Inflammatory macrophage (primary cell): Measurements from ENCODE around the gene PNLIP.

Source experiments
- DNase-seq, 2 donors: peaks; one replicate each; pipeline ENCODE4 v3.0.0-alpha.2; 2020 to 2022

The PNLIP gene

GRCh38 chr10:116587878-116588591, 42.3 kb downstream of the PNLIP start:
- no peak for DNase-seq

DNA sequence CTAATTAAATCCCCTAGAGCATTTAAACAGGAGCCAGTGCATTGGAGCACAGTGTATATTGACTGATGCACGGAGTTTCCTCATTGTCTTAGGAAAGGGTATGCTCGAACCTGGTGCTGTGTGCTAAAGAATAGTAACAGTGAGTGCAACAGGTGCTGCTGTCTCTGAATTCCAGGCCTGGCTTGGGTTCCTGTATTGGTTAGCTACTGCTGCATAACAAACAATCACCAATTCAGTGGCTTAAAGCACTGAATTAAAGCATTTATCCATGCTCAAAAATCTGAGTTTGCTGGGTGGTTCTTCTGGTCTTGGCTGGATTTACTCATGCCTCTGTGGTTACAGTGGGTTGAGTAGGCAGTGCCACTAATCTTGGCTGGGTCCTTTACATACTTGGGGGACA, 43.3 kb downstream of the PNLIP start:
- DNase-seq, result no peak

DNA sequence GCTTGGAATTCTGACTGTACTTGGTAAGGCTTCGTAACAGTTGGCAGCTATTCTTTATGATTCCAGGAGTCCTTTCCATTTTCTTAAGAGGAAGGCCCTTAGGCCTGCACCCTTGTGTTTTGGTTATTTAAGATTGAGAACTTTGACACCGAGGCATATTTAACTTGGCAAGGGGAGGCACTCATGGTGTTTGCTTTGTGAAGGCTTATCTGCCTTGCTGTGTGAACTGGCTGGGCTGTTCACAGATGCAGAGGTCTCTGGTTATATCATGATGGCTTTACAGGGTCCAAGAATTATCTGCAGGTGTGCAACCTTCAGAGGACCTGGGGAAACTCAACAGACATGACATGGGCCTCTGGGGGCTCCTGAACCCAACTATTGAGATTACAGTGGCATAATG, 44.2 kb downstream of the PNLIP start:
- no peak for DNase-seq

GRCh38 chr10:116590590-116591444, 45.1 kb downstream of the PNLIP start, which contains the start of gene PNLIPRP1:
PNLIPRP1 (plus strand) TSS chr10:116590959; CDS start chr10:116591130, 171 bp downstream.
- DNase-seq, result no peak

DNA sequence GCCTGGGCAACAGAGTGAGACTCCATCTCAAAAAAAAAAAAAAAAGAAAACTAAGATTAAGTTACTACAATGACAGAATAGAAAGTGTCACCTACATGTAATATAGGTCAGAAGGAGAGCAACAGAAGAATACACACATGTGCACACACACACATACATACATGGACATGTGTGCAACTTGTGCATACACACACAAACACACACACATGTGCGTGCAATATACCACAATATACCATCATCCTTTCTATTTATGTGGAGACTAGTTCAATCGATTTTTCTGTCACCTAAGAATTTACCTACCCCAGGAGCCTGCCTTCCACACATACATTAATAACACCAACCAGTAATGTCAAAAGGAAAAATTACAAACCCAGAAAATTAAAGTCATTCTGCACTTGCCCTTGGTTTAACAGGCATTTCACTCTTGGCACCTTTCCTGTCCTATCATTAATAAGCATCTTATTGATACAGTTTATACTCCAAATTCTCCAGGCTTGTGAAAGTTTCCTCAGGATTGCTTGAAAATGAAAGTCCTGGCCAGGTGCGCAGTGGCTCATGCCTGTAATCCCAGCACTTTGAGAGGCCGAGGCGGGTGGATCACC, 47.5 kb downstream of the PNLIP start:
- DNase-seq, result no peak

DNA sequence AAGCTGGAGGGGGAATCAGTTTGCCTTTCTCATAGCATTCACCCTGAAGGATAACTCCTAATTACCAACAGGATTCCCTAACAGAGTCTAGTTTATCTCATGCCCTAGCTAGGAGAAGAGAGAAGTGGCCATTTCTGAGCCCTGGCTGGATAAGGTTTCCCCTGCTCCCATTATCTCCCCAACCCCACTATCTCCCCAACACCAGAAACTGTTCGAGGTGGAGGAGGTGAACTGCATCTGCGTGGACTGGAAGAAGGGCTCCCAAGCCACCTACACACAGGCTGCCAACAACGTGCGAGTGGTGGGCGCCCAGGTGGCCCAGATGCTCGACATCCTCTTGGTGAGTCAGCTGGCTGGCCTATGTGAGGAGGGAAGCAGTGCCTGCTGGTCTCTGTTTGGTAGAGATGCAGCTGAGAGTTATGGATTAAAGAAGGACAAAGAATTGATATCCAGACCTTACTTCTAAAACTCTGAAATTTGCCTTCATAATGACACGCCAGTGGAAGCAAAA, 48.8 kb downstream of the PNLIP start:
- DNase-seq, result no peak

DNA sequence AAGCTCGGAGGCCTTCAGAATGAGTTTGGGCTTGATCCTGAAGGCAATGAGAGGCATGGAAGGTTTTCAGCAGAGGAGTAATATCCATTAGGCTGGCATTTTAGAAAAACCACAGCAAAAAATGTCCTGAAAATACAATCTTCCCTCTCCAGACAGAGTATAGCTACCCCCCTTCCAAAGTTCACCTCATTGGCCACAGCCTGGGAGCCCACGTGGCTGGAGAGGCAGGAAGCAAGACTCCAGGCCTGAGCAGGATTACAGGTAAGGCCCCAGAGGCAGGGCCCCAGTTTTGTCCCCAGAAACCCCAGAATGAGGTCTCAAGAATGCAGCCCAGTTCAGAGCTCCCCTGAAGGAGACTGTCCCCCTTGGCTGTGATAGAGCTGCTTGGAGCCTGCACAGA, 50.3 kb downstream of the PNLIP start:
- DNase-seq, result no peak

DNA sequence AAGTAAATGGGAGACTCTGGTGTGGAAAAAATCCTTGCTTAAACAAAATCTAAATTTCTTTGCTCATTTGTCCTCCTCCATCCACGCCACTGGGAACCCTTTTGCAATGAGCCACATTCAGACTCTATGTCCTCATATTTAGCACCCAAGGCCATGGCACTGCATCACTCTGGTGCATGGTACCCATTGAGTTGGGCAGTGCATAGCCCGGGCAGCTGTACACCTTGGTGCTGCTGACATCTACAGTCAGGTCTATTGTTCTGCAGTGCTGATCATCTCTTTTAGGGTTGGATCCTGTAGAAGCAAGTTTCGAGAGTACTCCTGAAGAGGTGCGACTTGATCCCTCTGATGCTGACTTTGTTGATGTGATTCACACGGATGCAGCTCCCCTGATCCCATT, 51.8 kb downstream of the PNLIP start:
- DNase-seq, result no peak

DNA sequence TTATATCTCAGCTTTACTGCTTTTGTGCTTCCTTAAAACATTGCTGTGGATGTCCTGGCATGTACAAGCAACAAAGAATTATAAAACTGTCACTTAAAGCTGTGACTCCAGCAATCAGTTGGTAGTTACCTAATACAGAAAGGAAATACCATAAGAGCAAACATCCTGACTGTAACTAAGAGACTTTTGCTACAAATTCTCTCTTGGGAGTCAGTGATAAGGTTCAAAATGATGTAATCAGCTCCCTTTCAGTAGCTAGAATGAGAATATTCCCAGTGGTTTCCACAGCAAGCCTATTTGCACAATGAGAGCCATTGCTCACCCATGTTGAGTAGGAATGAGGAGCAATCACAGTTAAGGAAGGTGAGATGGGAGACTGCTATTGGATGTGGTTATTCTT, 52.6 kb downstream of the PNLIP start:
- DNase-seq, result no peak

DNA sequence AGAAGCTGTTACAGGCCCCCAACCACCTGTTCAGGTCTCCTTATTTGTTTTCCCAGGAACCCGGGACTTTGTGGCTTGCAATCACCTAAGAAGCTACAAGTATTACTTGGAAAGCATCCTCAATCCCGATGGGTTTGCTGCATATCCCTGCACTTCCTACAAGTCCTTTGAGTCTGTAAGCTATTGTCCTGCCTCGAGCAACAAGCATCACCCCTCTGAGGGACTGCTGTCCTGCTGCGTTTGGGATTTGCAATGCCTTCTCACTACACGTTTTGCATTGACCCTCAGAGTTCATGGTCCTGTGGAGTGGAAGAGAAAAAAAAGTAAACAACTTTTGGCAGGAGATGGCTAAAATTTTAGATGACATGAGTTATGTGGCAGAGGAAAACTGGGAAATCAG, 54.3 kb downstream of the PNLIP start:
- no peak for DNase-seq

DNA sequence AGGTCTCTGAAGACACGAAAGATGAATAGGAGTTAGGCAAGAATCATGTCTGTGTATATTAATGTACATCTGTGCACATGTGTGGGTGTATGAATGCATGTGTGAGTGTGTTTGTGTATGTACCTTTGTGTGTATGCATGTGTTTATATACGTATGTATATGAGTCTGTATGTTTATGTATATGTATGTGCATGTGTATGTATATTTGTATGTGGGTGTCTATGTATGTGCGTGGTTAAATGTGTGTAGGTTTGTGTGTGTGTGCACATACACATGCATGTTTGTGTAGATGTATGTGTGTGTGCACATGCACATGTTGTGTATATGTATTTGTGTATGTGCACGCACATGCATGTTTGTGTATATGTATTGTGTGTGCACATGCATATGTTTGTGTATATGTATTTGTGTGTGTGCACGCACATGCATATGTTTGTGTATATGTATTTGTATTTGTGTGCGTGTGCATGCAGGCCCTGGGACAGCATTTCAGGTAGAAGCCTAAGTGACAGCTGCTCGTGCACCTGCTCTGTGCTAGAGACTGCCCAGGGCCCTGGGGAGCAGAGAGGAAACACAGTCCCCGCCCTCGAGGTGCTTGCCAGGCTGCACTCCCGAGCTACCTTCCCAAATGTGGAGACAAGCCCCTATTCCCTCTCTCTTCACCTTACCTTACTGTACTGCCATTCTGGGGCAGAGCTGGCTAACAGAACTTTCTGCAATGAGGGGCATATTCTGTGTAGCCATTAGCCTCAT, 57.1 kb downstream of the PNLIP start:
- no peak for DNase-seq

- DNase-seq, result no peak
Observed at GRCh38 chr10:116606061-116606483, 60.3 kb downstream of the PNLIP start.

GRCh38 chr10:116607336-116607735, 61.6 kb downstream of the PNLIP start:
- no peak for DNase-seq

DNA sequence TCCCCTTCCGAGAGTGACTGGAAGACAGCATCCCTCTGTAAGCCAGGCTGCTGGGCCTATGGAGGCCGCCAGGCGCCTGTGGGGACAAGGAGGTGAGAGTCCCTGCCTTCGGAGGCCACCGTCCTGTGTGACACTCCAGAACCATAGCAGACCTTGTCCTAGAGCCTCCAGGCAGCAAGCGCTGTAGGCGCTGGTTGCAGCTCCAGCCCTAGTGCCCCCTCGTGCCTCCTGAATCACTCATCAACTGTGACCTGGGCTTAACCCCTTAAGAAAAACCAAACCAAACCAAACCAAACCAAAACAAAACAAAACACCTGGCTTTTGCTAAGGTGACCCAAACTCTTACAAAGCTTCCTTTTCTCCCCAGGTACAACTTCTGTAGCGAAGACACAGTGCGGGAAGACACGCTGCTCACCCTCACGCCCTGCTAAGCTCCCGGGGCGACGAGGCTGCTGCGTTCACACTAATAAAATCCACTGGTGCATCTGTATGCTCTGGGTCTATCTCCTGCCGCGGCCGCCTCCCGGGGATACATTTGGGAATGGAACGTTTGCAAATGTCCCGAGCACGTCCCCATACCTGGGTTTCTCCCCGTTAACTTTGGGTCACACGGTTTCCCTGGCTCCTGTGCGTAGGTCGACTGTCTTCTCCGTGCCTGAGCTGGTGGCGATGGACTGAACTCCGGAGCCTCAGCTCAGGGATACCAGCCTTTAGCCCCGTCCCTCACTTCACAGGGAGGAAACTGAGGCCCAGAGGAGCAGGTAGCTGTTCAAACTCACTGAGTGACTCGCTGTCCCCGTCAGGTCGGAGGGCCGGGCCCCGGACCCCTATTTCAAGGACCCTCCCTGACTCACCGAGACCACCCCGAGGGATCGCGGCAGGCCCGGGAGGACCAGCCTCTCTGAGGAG, 63.2 kb downstream of the PNLIP start:
- DNase-seq, result no peak

GRCh38 chr10:116610443-116611152, 64.9 kb downstream of the PNLIP start:
- no peak for DNase-seq

GRCh38 chr10:116611153-116611545, 65.4 kb downstream of the PNLIP start:
- DNase-seq, result no peak

GRCh38 chr10:116612107-116612769, 66.5 kb downstream of the PNLIP start:
- no peak for DNase-seq

- DNase-seq, result no peak
Observed at GRCh38 chr10:116613471-116613870, 67.7 kb downstream of the PNLIP start.

- DNase-seq, result no peak
Observed at GRCh38 chr10:116614796-116615195, 69.1 kb downstream of the PNLIP start.

DNA sequence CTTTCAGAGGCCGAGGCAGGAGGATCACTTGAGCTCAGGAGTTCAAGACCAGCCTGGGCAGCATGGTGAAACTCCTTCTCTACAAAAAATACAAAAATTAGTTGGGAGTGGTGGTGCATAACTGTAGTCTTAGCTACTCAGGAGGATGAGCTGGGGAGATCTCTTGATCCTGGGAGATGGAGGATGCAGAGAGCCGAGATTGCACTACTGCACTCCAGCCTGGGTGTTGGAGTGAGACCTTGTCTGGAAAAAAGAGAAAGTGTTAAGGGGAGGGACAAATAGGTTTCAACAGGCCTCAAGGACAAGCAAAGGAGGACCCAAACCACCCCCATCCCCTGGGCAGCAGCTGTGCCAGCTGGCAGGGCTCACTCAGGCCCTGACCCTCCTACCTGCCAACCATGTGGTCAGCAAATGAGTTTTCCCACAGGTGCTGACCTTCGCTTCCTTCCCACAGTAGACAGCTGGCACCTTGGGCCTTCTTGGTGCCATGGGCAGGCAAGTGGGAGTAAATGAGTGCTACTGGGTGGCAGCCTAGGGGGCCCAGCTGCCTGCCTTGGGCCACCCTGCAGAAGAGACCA, 69.6 kb downstream of the PNLIP start:
- DNase-seq, result no peak
